H7 (cell line): ENCODE data around the gene PPM1E. TPM values are rescaled to one million over a fixed set of nuclear protein-coding genes. Genes with fewer than 3 reads are reported as not detected.
A peak's percentile ranks its signal among the peaks of the same experiment; 100 is the strongest.
"Not testable (repeated sequence)": the region's sequence is repeated elsewhere in the genome, so short reads cannot be mapped to it uniquely, and the experiment has no call there.

Experiments
- DNase-seq: peaks from one replicate; pipeline ENCODE4 v3.0.0; 2012
- H3K27me3 ChIP-seq: 2 replicates; pipeline ENCODE4 v1.6.0; 2011; ENCODE audit warnings: mild to moderate bottlenecking, low read length; ENCODE audit not compliant: control insufficient read depth, insufficient read depth
- H3K36me3 ChIP-seq: replicated peaks from 2 replicates; pipeline ENCODE4 v1.5.1; 2011; ENCODE audit warnings: low read length; ENCODE audit not compliant: control insufficient read depth, insufficient read depth
- H3K4me3 ChIP-seq: 2 replicates; pipeline ENCODE4 v1.5.1; 2011; ENCODE audit warnings: low read depth, mild to moderate bottlenecking, control low read depth, low read length, moderate library complexity; ENCODE audit not compliant: insufficient read depth
- total RNA-seq: library from RNA; depleted of rRNA; stranded (reverse); fragments of >200 nt; shearing (Covaris generic); gene quantifications from 2 replicates; pipeline ENCODE4 v1.2.3, GENCODE V29; 2014

The PPM1E gene
- total RNA-seq, 1 experiment from 2014 or later = 3.5 TPM

- peaks cover 16% of the 10 kb centered on the region for H3K27me3 ChIP-seq
- H3K4me3 ChIP-seq = peak overlapping the region; percentile 79
- H3K36me3 ChIP-seq = no peaks in the 10 kb centered on the region
- peak; percentile 75 for DNase-seq
Observed at GRCh38 chr17:58756246-58757161, 850 bp downstream of the PPM1E start.

GRCh38 chr17:58757162-58757613 is 1.5 kb downstream of the PPM1E start:
- H3K27me3 ChIP-seq = peaks cover 16% of the 10 kb centered on the region
- DNase-seq = no peak
- no peaks in the 10 kb centered on the region for H3K36me3 ChIP-seq
- peak overlapping the region; percentile 79; the same call in 1 of the 2 replicates for H3K4me3 ChIP-seq

- DNase-seq = no peak
- Histone ChIP-seq H3K36me3 (no peaks in the 10 kb centered on the region), H3K27me3 (peaks cover 16% of the 10 kb centered on the region), H3K4me3 (no peak overlapping the region)
Observed at GRCh38 chr17:58758890-58759289, 3.2 kb downstream of the PPM1E start.

GRCh38 chr17:58759522-58759921 is 3.9 kb downstream of the PPM1E start:
- Histone ChIP-seq H3K36me3 (no peaks in the 10 kb centered on the region), H3K27me3 (peaks cover 16% of the 10 kb centered on the region), H3K4me3 (no peak overlapping the region)
- DNase-seq = no peak

GRCh38 chr17:58760248-58760647 is 4.6 kb downstream of the PPM1E start:
- H3K27me3 ChIP-seq = peaks cover 16% of the 10 kb centered on the region
- DNase-seq = no peak
- no peak overlapping the region for H3K4me3 ChIP-seq
- H3K36me3 ChIP-seq = no peaks in the 10 kb centered on the region

GRCh38 chr17:58763263-58763662 is 7.6 kb downstream of the PPM1E start:
- Histone ChIP-seq H3K27me3 (no peaks in the 10 kb centered on the region), H3K4me3 (no peak overlapping the region), H3K36me3 (no peaks in the 10 kb centered on the region)
- no peak for DNase-seq

- Histone ChIP-seq H3K36me3 (no peaks in the 10 kb centered on the region), H3K4me3 (no peak overlapping the region), H3K27me3 (no peaks in the 10 kb centered on the region)
- DNase-seq = no peak
Observed at GRCh38 chr17:58764373-58764772, 8.7 kb downstream of the PPM1E start.

GRCh38 chr17:58778482-58778881 is 22.8 kb downstream of the PPM1E start:
- H3K4me3 ChIP-seq, H3K36me3 ChIP-seq, DNase-seq, H3K27me3 ChIP-seq: not testable (repeated sequence)

GRCh38 chr17:58779446-58779845 is 23.8 kb downstream of the PPM1E start:
- Histone ChIP-seq H3K27me3 (no peaks in the 10 kb centered on the region), H3K36me3 (no peaks in the 10 kb centered on the region), H3K4me3 (no peak overlapping the region)
- no peak for DNase-seq

GRCh38 chr17:58783380-58783779 is 27.7 kb downstream of the PPM1E start:
- Histone ChIP-seq H3K27me3 (no peaks in the 10 kb centered on the region), H3K36me3 (no peaks in the 10 kb centered on the region), H3K4me3 (no peak overlapping the region)
- DNase-seq = no peak

- Histone ChIP-seq H3K36me3 (no peaks in the 10 kb centered on the region), H3K4me3 (no peak overlapping the region), H3K27me3 (no peaks in the 10 kb centered on the region)
- DNase-seq = no peak
Observed at GRCh38 chr17:58785097-58785496, 29.4 kb downstream of the PPM1E start.

GRCh38 chr17:58786586-58787295 is 31.1 kb downstream of the PPM1E start:
- Histone ChIP-seq H3K4me3 (no peak overlapping the region), H3K36me3 (no peaks in the 10 kb centered on the region), H3K27me3 (no peaks in the 10 kb centered on the region)
- DNase-seq = no peak

GRCh38 chr17:58788199-58788598 is 32.5 kb downstream of the PPM1E start:
- DNase-seq = no peak
- H3K27me3 ChIP-seq = no peaks in the 10 kb centered on the region
- H3K36me3 ChIP-seq = no peaks in the 10 kb centered on the region
- no peak overlapping the region for H3K4me3 ChIP-seq

GRCh38 chr17:58789160-58789559 is 33.5 kb downstream of the PPM1E start:
- no peaks in the 10 kb centered on the region for H3K36me3 ChIP-seq
- no peaks in the 10 kb centered on the region for H3K27me3 ChIP-seq
- H3K4me3 ChIP-seq = no peak overlapping the region
- DNase-seq = no peak

- no peak for DNase-seq
- Histone ChIP-seq H3K4me3 (no peak overlapping the region), H3K27me3 (no peaks in the 10 kb centered on the region), H3K36me3 (no peaks in the 10 kb centered on the region)
Observed at GRCh38 chr17:58789831-58790230, 34.2 kb downstream of the PPM1E start.
